Pancreas (tissue), 10 donors: ENCODE results near the gene OSTC. TPM values are rescaled to one million over a fixed set of nuclear protein-coding genes. Genes with fewer than 3 reads are reported as not detected.

Source experiments
- ATAC-seq, 4 donors: fragments of 200-7000 bp; cut with Tn5 transposase; one replicate each; pipeline versions ENCODE4 v1.8.0 to v1.9.1; 2020; ENCODE audit warnings: mild to moderate bottlenecking in 4 of 4, moderate library complexity in 4 of 4
- DNase-seq, 6 donors: peaks; one replicate each; pipeline ENCODE4 v3.0.0-alpha.2; 2020
- FAIRE-seq: peaks from 2 replicates; lab custom pipeline; 2012; peaks lifted over from hg19 to GRCh38; lab: Jason Lieb, UNC
- H3K27ac ChIP-seq, 4 donors: fragments of 200-600 bp; sonication (generic); 1 replicate in 3 of 4; 2 replicates in 1 of 4; pipeline versions ENCODE4 v1.5.0 to v1.8.0; 2020
- H3K27me3 ChIP-seq, 4 donors: fragments of 200-600 bp; one replicate each; pipeline ENCODE4 v1.8.0; 2021
- H3K36me3 ChIP-seq, 3 donors: fragments of 200-600 bp; sonication (generic) in 1 of 3; one replicate each; pipeline versions ENCODE4 v1.5.0 to v1.8.0; 2020 to 2021
- H3K4me1 ChIP-seq, 3 donors: fragments of 200-600 bp; one replicate each; pipeline ENCODE4 v1.8.0; 2021
- H3K4me3 ChIP-seq, 4 donors: fragments of 200-600 bp; sonication (generic) in 2 of 4; one replicate each; pipeline versions ENCODE4 v1.5.0 to v1.8.0; 2020 to 2021
- H3K9me3 ChIP-seq, 4 donors: fragments of 200-600 bp; one replicate each; pipeline ENCODE4 v1.8.0; 2021
- CTCF ChIP-seq, 4 donors: fragments of 200-600 bp; sonication (generic) in 3 of 4; IDR thresholded peaks; one replicate each; pipeline versions ENCODE4 v1.5.0 to v1.8.0; 2021; ENCODE audit warnings: antibody characterized with exemption in 4 of 4
- WGBS, 2 donors: extraction: QIAGEN DNeasy Blood & Tissue Kit; methylation state at CpG; one replicate each; pipeline ENCODE4 v1.1.7; 2013; 5-methylcytosine and 5-hydroxymethylcytosine counted together
- intact Hi-C, 3 donors: fragments of 100-400 bp; cut with DNase I; formaldehyde crosslinking; loops; one replicate each; pipeline versions ENCODE4 v1.11.1 to v1.14.2; 2022
- polyA plus RNA-seq, 2 donors: library from polyadenylated mRNA; stranded (reverse); fragments of 200-250 nt; gene quantifications; one replicate each; pipeline ENCODE4 v1.2.3, GENCODE V29; 2013
- total RNA-seq, 6 donors: library from RNA; stranded (reverse); fragmentation: NEBNext Ultra II Directional in 4 of 6; extraction: Animal tissue kit (Norgen Biotek cat#: 25700) in 4 of 6; gene quantifications; one replicate each; pipeline versions ENCODE4 v1.2.1 to v1.2.4, GENCODE V29; 2021 to 2023
- donor health status: healthy with polysubstance abuse.
- donor health status: DM: no; HTN: no; CAD: no; lungs with moderate emphysema.
- donor health status: DM: no; HTN: no; CAD: no.
- donor health status: control.
- donor health status: control.
- donor health status: Bipolar disorder and iron deficiency.
- donor health status: DM: yes; HTN: yes; CAD: no.
- donor health status: DM: no; HTN: no; CAD: no.
- donor health status: DM: no; HTN: no; CAD: no.
- donor health status: DM: yes; HTN: yes; CAD: no.

The OSTC gene
- total and polyA plus RNA-seq, 8 donors, result 38.1 to 75.4 (median 60.6) TPM

GRCh38 chr4:108690738-108691137 is 40.3 kb downstream of the OSTC start:
- TF ChIP-seq CTCF (IDR thresholded peaks at IDR 0.05), result no peak
- H3K4me3 ChIP-seq, result no peak overlapping the region
- WGBS, 2 donors, result 52 to 64% methylated on average over 1 of the region's 1 CpG
- no peak overlapping the region for H3K27ac ChIP-seq
- no peaks in the 10 kb centered on the region for H3K27me3 ChIP-seq
- no peak for DNase-seq
- intact Hi-C loops, result no loop called here
- no peak for ATAC-seq
- no peak for FAIRE-seq
- no peaks in the 10 kb centered on the region for H3K4me1 ChIP-seq
- H3K36me3 ChIP-seq, result no peaks in the 10 kb centered on the region
- H3K9me3 ChIP-seq, result no peaks in the 10 kb centered on the region

- intact Hi-C loops, result no loop called here
- H3K27ac ChIP-seq, result no peak overlapping the region
- no peak overlapping the region for H3K4me3 ChIP-seq
- H3K36me3 ChIP-seq, result no peaks in the 10 kb centered on the region
- TF ChIP-seq CTCF (IDR thresholded peaks at IDR 0.05), result no peak
- 77 to 81% methylated on average over 3 of the region's 3 CpGs for WGBS, 2 donors
- FAIRE-seq (no peak), ATAC-seq (no peak), DNase-seq (no peak)
- no peaks in the 10 kb centered on the region for H3K27me3 ChIP-seq
- no peaks in the 10 kb centered on the region for H3K4me1 ChIP-seq
- H3K9me3 ChIP-seq, result no peaks in the 10 kb centered on the region
Measured at GRCh38 chr4:108693211-108693610, 42.8 kb downstream of the OSTC start.

- Histone ChIP-seq H3K4me1 (no peaks in the 10 kb centered on the region), H3K36me3 (no peaks in the 10 kb centered on the region), H3K4me3 (no peak overlapping the region), H3K9me3 (no peaks in the 10 kb centered on the region), H3K27me3 (no peaks in the 10 kb centered on the region), H3K27ac (no peak overlapping the region)
- ATAC-seq (no peak), FAIRE-seq (no peak), DNase-seq (no peak)
- intact Hi-C loops, result no loop called here
- TF ChIP-seq CTCF (IDR thresholded peaks at IDR 0.05), result no peak
- 80 to 81% methylated on average over 3 of the region's 3 CpGs for WGBS, 2 donors
Measured at GRCh38 chr4:108693819-108694218, 43.4 kb downstream of the OSTC start.

- no peak overlapping the region for H3K4me3 ChIP-seq
- H3K4me1 ChIP-seq, result no peaks in the 10 kb centered on the region
- intact Hi-C loops, result no loop called here
- TF ChIP-seq CTCF (IDR thresholded peaks at IDR 0.05), result no peak
- no peak overlapping the region for H3K27ac ChIP-seq
- no peaks in the 10 kb centered on the region for H3K9me3 ChIP-seq
- H3K36me3 ChIP-seq, result no peaks in the 10 kb centered on the region
- 42 to 55% methylated on average over 3 of the region's 3 CpGs for WGBS, 2 donors
- no peak for DNase-seq
- FAIRE-seq, result no peak
- ATAC-seq, result no peak
- H3K27me3 ChIP-seq, result no peaks in the 10 kb centered on the region
Measured at GRCh38 chr4:108694423-108694822, 44.0 kb downstream of the OSTC start.

- Histone ChIP-seq H3K4me1 (no peaks in the 10 kb centered on the region), H3K27me3 (no peaks in the 10 kb centered on the region), H3K9me3 (no peaks in the 10 kb centered on the region), H3K36me3 (no peaks in the 10 kb centered on the region), H3K4me3 (no peak overlapping the region), H3K27ac (no peak overlapping the region)
- no peak for TF ChIP-seq CTCF (IDR thresholded peaks at IDR 0.05)
- intact Hi-C loops, result no loop called here
- no peak for DNase-seq
- 80 to 83% methylated on average over 1 of the region's 1 CpG for WGBS, 2 donors
- FAIRE-seq, result no peak
- no peak for ATAC-seq
Measured at GRCh38 chr4:108695062-108695461, 44.7 kb downstream of the OSTC start.
